ENCODE data around the gene NPHP4.

NPHP4 gene

GRCh38 chr1:5947978-5948680 is 44.1 kb downstream of the NPHP4 start:
- TF ChIP-seq POLR2AphosphoS5 (IDR thresholded peaks at IDR 0.05; ENCODE audit: borderline replicate concordance, low read depth, low read length) (no peak), EZH2 (IDR thresholded peaks at IDR 0.05) (no peak), FOXP2 (optimal IDR thresholded peaks at IDR 0.05; ENCODE audit: control extremely low read depth, extremely low read length, insufficient read depth) (no peak)
- no peak overlapping the region for H3K9ac ChIP-seq (ENCODE audit: insufficient read length)
- H3K27ac ChIP-seq = no peak overlapping the region
- no peak for DNase-seq (ENCODE audit: low read depth, low spot score)
- H3K4me3 ChIP-seq = no peak overlapping the region
- H3K9me3 ChIP-seq (ENCODE audit: low read depth, low read length) = no peaks in the 10 kb centered on the region
- H3K36me3 ChIP-seq (ENCODE audit: insufficient read depth, low read length) = 0 out of 2 replicates have a peak, but pooled peaks cover 3% of the 10 kb centered on the region

GRCh38 chr1:5947071-5947821 is 45.0 kb downstream of the NPHP4 start:
- 0 out of 2 replicates have a peak, but pooled peaks cover 3% of the 10 kb centered on the region for H3K36me3 ChIP-seq (ENCODE audit: insufficient read depth, low read length)
- DNase-seq (ENCODE audit: low read depth, low spot score) = no peak
- no peak overlapping the region for H3K4me3 ChIP-seq
- no peak overlapping the region for H3K27ac ChIP-seq
- no peaks in the 10 kb centered on the region for H3K9me3 ChIP-seq (ENCODE audit: low read depth, low read length)
- no peak overlapping the region for H3K9ac ChIP-seq (ENCODE audit: insufficient read length)
- TF ChIP-seq EZH2 (IDR thresholded peaks at IDR 0.05) (no peak), FOXP2 (optimal IDR thresholded peaks at IDR 0.05; ENCODE audit: control extremely low read depth, extremely low read length, insufficient read depth) (no peak), POLR2AphosphoS5 (IDR thresholded peaks at IDR 0.05; ENCODE audit: borderline replicate concordance, low read depth, low read length) (no peak)

GRCh38 chr1:5945445-5945844 is 46.8 kb downstream of the NPHP4 start:
- no peak for DNase-seq (ENCODE audit: low read depth, low spot score)
- Histone ChIP-seq H3K4me3 (no peak overlapping the region), H3K27ac (no peak overlapping the region), H3K36me3 (ENCODE audit: insufficient read depth, low read length) (peaks cover 3% of the 10 kb centered on the region; the same call in 1 of the 2 replicates), H3K9me3 (ENCODE audit: low read depth, low read length) (no peaks in the 10 kb centered on the region), H3K9ac (ENCODE audit: insufficient read length) (no peak overlapping the region)
- TF ChIP-seq EZH2 (IDR thresholded peaks at IDR 0.05) (no peak), FOXP2 (optimal IDR thresholded peaks at IDR 0.05; ENCODE audit: control extremely low read depth, extremely low read length, insufficient read depth) (no peak), POLR2AphosphoS5 (IDR thresholded peaks at IDR 0.05; ENCODE audit: borderline replicate concordance, low read depth, low read length) (no peak)

- Histone ChIP-seq H3K27ac (no peak overlapping the region), H3K36me3 (ENCODE audit: insufficient read depth, low read length) (peaks cover 3% of the 10 kb centered on the region; the same call in 1 of the 2 replicates), H3K4me3 (no peak overlapping the region)
These were observed 47.4 kb downstream of the NPHP4 start for GRCh38 chr1:5944843-5945167.

GRCh38 chr1:5944154-5944842 is 47.9 kb downstream of the NPHP4 start:
- Histone ChIP-seq H3K27ac (no peak overlapping the region), H3K36me3 (ENCODE audit: insufficient read depth, low read length) (peaks cover 3% of the 10 kb centered on the region; the same call in 1 of the 2 replicates), H3K4me3 (no peak overlapping the region), H3K9ac (ENCODE audit: insufficient read length) (no peak overlapping the region), H3K9me3 (ENCODE audit: low read depth, low read length) (no peaks in the 10 kb centered on the region)
- TF ChIP-seq POLR2AphosphoS5 (IDR thresholded peaks at IDR 0.05; ENCODE audit: borderline replicate concordance, low read depth, low read length) (no peak), FOXP2 (optimal IDR thresholded peaks at IDR 0.05; ENCODE audit: control extremely low read depth, extremely low read length, insufficient read depth) (no peak), EZH2 (IDR thresholded peaks at IDR 0.05) (no peak)
- DNase-seq (ENCODE audit: low read depth, low spot score) = no peak

More at GRCh38 chr1:5944843-5945167, 47.4 kb downstream of the NPHP4 start:
- TF ChIP-seq POLR2AphosphoS5 (IDR thresholded peaks at IDR 0.05; ENCODE audit: borderline replicate concordance, low read depth, low read length) (no peak), EZH2 (IDR thresholded peaks at IDR 0.05) (no peak), FOXP2 (optimal IDR thresholded peaks at IDR 0.05; ENCODE audit: control extremely low read depth, extremely low read length, insufficient read depth) (no peak)
- Histone ChIP-seq H3K9ac (ENCODE audit: insufficient read length) (no peak overlapping the region), H3K9me3 (ENCODE audit: low read depth, low read length) (no peaks in the 10 kb centered on the region)
- no peak for DNase-seq (ENCODE audit: low read depth, low spot score)

GRCh38 chr1:5943343-5944124 is 48.7 kb downstream of the NPHP4 start:
- peaks cover 3% of the 10 kb centered on the region; the same call in 1 of the 2 replicates for H3K36me3 ChIP-seq (ENCODE audit: insufficient read depth, low read length)
- H3K9ac ChIP-seq (ENCODE audit: insufficient read length) = no peak overlapping the region
- TF ChIP-seq EZH2 (IDR thresholded peaks at IDR 0.05) (no peak), FOXP2 (optimal IDR thresholded peaks at IDR 0.05; ENCODE audit: control extremely low read depth, extremely low read length, insufficient read depth) (no peak), POLR2AphosphoS5 (IDR thresholded peaks at IDR 0.05; ENCODE audit: borderline replicate concordance, low read depth, low read length) (no peak)
- no peak overlapping the region for H3K4me3 ChIP-seq
- no peaks in the 10 kb centered on the region for H3K9me3 ChIP-seq (ENCODE audit: low read depth, low read length)
- no peak overlapping the region for H3K27ac ChIP-seq
- DNase-seq (ENCODE audit: low read depth, low spot score) = no peak

- Histone ChIP-seq H3K27ac (no peak overlapping the region), H3K9ac (ENCODE audit: insufficient read length) (no peak overlapping the region), H3K36me3 (ENCODE audit: insufficient read depth, low read length) (peaks cover 3% of the 10 kb centered on the region; the same call in 1 of the 2 replicates), H3K9me3 (ENCODE audit: low read depth, low read length) (no peaks in the 10 kb centered on the region), H3K4me3 (no peak overlapping the region)
- no peak for DNase-seq (ENCODE audit: low read depth, low spot score)
- TF ChIP-seq EZH2 (IDR thresholded peaks at IDR 0.05) = no peak
- TF ChIP-seq POLR2AphosphoS5 (IDR thresholded peaks at IDR 0.05; ENCODE audit: borderline replicate concordance, low read depth, low read length) = no peak
- TF ChIP-seq FOXP2 (optimal IDR thresholded peaks at IDR 0.05; ENCODE audit: control extremely low read depth, extremely low read length, insufficient read depth) = no peak
These were observed 50.6 kb downstream of the NPHP4 start for GRCh38 chr1:5941671-5942070.

All from SK-N-MC (cell line).